Naive B cell (primary cell): Measurements from ENCODE around the gene CYREN. TPM values are rescaled to one million over a fixed set of nuclear protein-coding genes. Genes with fewer than 3 reads are reported as not detected.
A peak's percentile ranks its signal among the peaks of the same experiment; 100 is the strongest.
"Not testable (repeated sequence)": the region's sequence is repeated elsewhere in the genome, so short reads cannot be mapped to it uniquely, and the experiment has no call there.

ENCODE experiments used
- ATAC-seq, 2 donors: fragments of 150-1000 bp; cut with Tn5 transposase; 2 replicates each; pipeline ENCODE4 v1.10.0; 2021; ENCODE audit warnings: low read depth in 2 of 2, mild to moderate bottlenecking in 2 of 2, moderate library complexity in 2 of 2
- DNase-seq: peaks from one replicate; pipeline ENCODE4 v3.0.0; 2022
- H3K27ac Mint-ChIP-seq, 6 donors: one replicate each; pipeline ENCODE4 v1.8.0; 2020 to 2022; ENCODE audit warnings: mild to moderate bottlenecking in 6 of 6, mixed read lengths in 6 of 6, moderate library complexity in 5 of 6, inconsistent platforms in 2 of 6
- H3K27me3 Mint-ChIP-seq, 3 donors: one replicate each; pipeline ENCODE4 v1.8.0; 2021 to 2022; ENCODE audit warnings: mixed read lengths in 3 of 3, mild to moderate bottlenecking in 1 of 3
- H3K36me3 Mint-ChIP-seq, 2 donors: one replicate each; pipeline ENCODE4 v1.8.0; 2020 to 2022; ENCODE audit warnings: mixed read lengths in 2 of 2, inconsistent platforms in 1 of 2, mild to moderate bottlenecking in 1 of 2
- H3K4me1 Mint-ChIP-seq, 3 donors: one replicate each; pipeline ENCODE4 v1.8.0; 2020 to 2022; ENCODE audit warnings: mixed read lengths in 3 of 3, inconsistent platforms in 1 of 3, mild to moderate bottlenecking in 1 of 3, moderate library complexity in 1 of 3
- H3K4me3 Mint-ChIP-seq, 8 donors: one replicate each; pipeline ENCODE4 v1.8.0; 2020 to 2022; ENCODE audit warnings: mild to moderate bottlenecking in 8 of 8, mixed read lengths in 8 of 8, moderate library complexity in 8 of 8, inconsistent platforms in 2 of 8
- H3K9me3 Mint-ChIP-seq, 7 donors: one replicate each; pipeline ENCODE4 v1.8.0; 2020 to 2022; ENCODE audit warnings: mixed read lengths in 7 of 7, mild to moderate bottlenecking in 5 of 7, inconsistent platforms in 2 of 7, moderate library complexity in 1 of 7
- polyA plus RNA-seq, 6 donors: library from polyadenylated mRNA; unstranded; fragments of 300-500 nt; fragmentation: Illumina TruSeq; gene quantifications; one replicate each; pipeline ENCODE4 v1.2.3, GENCODE V29; 2021; ENCODE audit warnings: low read depth in 6 of 6

The CYREN gene
- polyA plus RNA-seq, 6 donors from 2014 or later = 35.4 to 64.0 (median 48.9) TPM

DNA sequence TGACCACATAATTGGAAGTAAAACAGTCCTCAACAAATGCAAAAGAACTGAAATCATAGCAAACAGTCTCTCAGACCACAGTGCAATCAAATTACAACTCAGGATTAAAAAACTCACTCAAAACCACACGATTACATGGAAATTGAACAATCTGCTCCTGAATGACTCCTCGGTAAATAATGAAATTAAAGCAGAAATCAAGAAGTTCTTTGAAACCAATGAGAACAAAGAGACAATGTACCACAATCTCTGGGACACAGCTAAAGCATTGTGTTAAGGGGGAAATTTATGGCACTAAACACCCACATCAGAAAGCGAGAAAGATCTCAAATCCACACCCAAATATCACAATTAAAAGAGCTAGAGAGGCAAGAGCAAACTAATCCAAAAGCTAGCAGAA lies 45.9 kb downstream of the CYREN start:
- H3K4me3 Mint-ChIP-seq, ATAC-seq: not testable (repeated sequence)
- peaks cover 10 to 13% of the 10 kb centered on the region in 2 donors for H3K36me3 Mint-ChIP-seq

DNA sequence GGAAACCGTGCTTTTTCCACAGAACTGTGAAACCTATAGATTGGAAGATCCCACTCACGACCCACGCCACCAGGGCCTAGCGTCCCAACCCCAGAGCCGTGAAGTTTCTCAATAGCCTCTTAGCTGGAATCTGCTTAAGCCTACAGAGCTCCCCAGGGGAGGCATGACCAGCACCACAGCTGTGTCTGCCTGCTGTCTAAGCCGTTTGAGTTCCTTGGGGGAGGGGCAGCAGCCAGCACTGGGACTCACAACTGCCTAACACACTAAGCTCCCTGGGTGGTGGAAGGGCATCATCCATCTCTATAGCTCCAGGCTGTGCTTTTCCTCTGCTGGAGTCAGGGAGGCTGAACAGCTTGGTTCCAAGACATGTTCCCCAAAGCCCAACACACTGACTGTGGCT lies 48.6 kb downstream of the CYREN start:
- Mint-ChIP-seq H3K36me3 (peaks cover 24% of the 10 kb centered on the region in 2 donors), H3K27ac (no peak overlapping the region), H3K27me3 (no peaks in the 10 kb centered on the region), H3K4me1 (no peaks in the 10 kb centered on the region), H3K4me3 (no peak overlapping the region), H3K9me3 (peaks cover 3 to 15% (median 9%) of the 10 kb centered on the region in 7 donors)
- no peak for DNase-seq
- ATAC-seq = no peak

More for the DNA sequence above, 45.9 kb downstream of the CYREN start:
- Mint-ChIP-seq H3K9me3 (peaks cover 3 to 13% (median 10%) of the 10 kb centered on the region in 7 donors), H3K27ac (peak overlapping the region in 2 of 6 donors; percentile 23 to 33)
- H3K27me3 Mint-ChIP-seq, H3K4me1 Mint-ChIP-seq, DNase-seq: not testable (repeated sequence)

- Mint-ChIP-seq H3K9me3 (peaks cover 3 to 13% (median 9%) of the 10 kb centered on the region in 7 donors), H3K4me3 (no peak overlapping the region), H3K27ac (no peak overlapping the region), H3K4me1 (no peaks in the 10 kb centered on the region), H3K36me3 (peaks cover 30 to 38% of the 10 kb centered on the region in 2 donors), H3K27me3 (peaks cover 0 to 8% (median 0%) of the 10 kb centered on the region in 3 donors)
- DNase-seq (no peak), ATAC-seq (no peak)
Measured at GRCh38 chr7:135117096-135117495, 53.4 kb downstream of the CYREN start.

Other genes starting within 250 kb of the CYREN start
- gene AGBL3, start 184.2 kb downstream of the CYREN start, polyA plus RNA-seq = 1 to 10 TPM in 2 of 6 donors, under 1 TPM in 2, not detected in 2; 0.65 to 1.5 (median 1.1) TPM
- 10 to 100 TPM; 14.1 to 31.7 (median 25.2) TPM for gene TMEM140, start 22.6 kb downstream of the CYREN start, polyA plus RNA-seq
- 1 to 10 TPM; 2.3 to 5.8 (median 4.5) TPM for gene WDR91, start 40.8 kb upstream of the CYREN start, polyA plus RNA-seq
- gene STRA8, start 63.1 kb upstream of the CYREN start, polyA plus RNA-seq = not detected